H1 (cell line): Measurements from ENCODE around the gene FBXW5. TPM values are rescaled to one million over a fixed set of nuclear protein-coding genes. Genes with fewer than 3 reads are reported as not detected.

Experiments
- BCL11A ChIP-seq, 2 experiments: IDR thresholded peaks; one replicate each; pipeline ENCODE4 v1.6.1; 2011; ENCODE audit warnings: low read depth in 2 of 2, low read length in 2 of 2, mild to moderate bottlenecking in 2 of 2
- KDM4A ChIP-seq: IDR thresholded peaks from one replicate; pipeline ENCODE4 v1.7.1; 2012; ENCODE audit warnings: low read depth, mild to moderate bottlenecking, moderate library complexity, low read length, inconsistent platforms; ENCODE audit not compliant: severe bottlenecking
- polyA plus RNA-seq, 7 experiments: library from polyadenylated mRNA; depleted of rRNA in 3 of 7; stranded (reverse) in 5 of 7; unstranded in 2 of 7; fragments of >200 nt in 5 of 7; fragments of 200-250 nt in 2 of 7; gene quantifications; 1 replicate in 5 of 7; 2 replicates in 1 of 7; 4 replicates in 1 of 7; pipeline versions ENCODE4 v1.2.1 to v1.2.3, GENCODE V29; 2011 to 2013; ENCODE audit warnings: missing spikeins in 2 of 7, mixed read lengths in 2 of 7
- total RNA-seq: library from RNA; stranded (reverse); fragmentation: NEBNext Ultra II Directional; extraction: Animal tissue kit (Norgen Biotek cat#: 25700); gene quantifications from 2 replicates; pipeline ENCODE4 v1.2.1, GENCODE V29; 2021
- TF ChIP-seq, protein P1 (sequence below): fragments of 300-600 bp; sonication (generic); IDR thresholded peaks from 2 replicates; pipeline ENCODE4 v1.7.1; 2012; ENCODE audit warnings: low read length, moderate library complexity, mild to moderate bottlenecking, inconsistent platforms; ENCODE audit not compliant: insufficient replicate concordance

Gene FBXW5
- total and polyA plus RNA-seq, 2 of the 8 experiments (the other 6 are each of a cell fraction or from before 2014, with no cell fraction given) = 49.0 to 71.0 TPM

DNA sequence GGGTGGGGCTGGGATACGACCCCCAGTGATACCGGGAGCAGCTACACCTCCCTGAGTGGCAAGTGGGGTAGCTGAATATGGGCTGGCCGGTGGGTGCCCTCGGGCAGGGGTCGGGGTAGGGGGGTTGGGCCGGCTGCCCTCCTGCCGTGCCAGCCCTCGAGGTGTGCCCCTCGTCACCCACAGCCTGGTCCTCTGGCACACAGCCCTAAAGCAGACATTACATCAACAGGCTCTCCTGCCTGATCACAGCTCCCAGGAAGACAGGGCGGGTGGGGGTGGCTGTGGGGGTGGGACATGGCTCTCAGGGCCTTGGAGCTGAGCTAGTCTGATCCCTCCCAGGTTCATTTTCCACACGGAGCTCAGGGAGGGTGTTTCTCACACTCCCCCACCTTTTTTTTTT, 23.2 kb downstream of the FBXW5 start (continued):
- TF ChIP-seq, protein P1, sequence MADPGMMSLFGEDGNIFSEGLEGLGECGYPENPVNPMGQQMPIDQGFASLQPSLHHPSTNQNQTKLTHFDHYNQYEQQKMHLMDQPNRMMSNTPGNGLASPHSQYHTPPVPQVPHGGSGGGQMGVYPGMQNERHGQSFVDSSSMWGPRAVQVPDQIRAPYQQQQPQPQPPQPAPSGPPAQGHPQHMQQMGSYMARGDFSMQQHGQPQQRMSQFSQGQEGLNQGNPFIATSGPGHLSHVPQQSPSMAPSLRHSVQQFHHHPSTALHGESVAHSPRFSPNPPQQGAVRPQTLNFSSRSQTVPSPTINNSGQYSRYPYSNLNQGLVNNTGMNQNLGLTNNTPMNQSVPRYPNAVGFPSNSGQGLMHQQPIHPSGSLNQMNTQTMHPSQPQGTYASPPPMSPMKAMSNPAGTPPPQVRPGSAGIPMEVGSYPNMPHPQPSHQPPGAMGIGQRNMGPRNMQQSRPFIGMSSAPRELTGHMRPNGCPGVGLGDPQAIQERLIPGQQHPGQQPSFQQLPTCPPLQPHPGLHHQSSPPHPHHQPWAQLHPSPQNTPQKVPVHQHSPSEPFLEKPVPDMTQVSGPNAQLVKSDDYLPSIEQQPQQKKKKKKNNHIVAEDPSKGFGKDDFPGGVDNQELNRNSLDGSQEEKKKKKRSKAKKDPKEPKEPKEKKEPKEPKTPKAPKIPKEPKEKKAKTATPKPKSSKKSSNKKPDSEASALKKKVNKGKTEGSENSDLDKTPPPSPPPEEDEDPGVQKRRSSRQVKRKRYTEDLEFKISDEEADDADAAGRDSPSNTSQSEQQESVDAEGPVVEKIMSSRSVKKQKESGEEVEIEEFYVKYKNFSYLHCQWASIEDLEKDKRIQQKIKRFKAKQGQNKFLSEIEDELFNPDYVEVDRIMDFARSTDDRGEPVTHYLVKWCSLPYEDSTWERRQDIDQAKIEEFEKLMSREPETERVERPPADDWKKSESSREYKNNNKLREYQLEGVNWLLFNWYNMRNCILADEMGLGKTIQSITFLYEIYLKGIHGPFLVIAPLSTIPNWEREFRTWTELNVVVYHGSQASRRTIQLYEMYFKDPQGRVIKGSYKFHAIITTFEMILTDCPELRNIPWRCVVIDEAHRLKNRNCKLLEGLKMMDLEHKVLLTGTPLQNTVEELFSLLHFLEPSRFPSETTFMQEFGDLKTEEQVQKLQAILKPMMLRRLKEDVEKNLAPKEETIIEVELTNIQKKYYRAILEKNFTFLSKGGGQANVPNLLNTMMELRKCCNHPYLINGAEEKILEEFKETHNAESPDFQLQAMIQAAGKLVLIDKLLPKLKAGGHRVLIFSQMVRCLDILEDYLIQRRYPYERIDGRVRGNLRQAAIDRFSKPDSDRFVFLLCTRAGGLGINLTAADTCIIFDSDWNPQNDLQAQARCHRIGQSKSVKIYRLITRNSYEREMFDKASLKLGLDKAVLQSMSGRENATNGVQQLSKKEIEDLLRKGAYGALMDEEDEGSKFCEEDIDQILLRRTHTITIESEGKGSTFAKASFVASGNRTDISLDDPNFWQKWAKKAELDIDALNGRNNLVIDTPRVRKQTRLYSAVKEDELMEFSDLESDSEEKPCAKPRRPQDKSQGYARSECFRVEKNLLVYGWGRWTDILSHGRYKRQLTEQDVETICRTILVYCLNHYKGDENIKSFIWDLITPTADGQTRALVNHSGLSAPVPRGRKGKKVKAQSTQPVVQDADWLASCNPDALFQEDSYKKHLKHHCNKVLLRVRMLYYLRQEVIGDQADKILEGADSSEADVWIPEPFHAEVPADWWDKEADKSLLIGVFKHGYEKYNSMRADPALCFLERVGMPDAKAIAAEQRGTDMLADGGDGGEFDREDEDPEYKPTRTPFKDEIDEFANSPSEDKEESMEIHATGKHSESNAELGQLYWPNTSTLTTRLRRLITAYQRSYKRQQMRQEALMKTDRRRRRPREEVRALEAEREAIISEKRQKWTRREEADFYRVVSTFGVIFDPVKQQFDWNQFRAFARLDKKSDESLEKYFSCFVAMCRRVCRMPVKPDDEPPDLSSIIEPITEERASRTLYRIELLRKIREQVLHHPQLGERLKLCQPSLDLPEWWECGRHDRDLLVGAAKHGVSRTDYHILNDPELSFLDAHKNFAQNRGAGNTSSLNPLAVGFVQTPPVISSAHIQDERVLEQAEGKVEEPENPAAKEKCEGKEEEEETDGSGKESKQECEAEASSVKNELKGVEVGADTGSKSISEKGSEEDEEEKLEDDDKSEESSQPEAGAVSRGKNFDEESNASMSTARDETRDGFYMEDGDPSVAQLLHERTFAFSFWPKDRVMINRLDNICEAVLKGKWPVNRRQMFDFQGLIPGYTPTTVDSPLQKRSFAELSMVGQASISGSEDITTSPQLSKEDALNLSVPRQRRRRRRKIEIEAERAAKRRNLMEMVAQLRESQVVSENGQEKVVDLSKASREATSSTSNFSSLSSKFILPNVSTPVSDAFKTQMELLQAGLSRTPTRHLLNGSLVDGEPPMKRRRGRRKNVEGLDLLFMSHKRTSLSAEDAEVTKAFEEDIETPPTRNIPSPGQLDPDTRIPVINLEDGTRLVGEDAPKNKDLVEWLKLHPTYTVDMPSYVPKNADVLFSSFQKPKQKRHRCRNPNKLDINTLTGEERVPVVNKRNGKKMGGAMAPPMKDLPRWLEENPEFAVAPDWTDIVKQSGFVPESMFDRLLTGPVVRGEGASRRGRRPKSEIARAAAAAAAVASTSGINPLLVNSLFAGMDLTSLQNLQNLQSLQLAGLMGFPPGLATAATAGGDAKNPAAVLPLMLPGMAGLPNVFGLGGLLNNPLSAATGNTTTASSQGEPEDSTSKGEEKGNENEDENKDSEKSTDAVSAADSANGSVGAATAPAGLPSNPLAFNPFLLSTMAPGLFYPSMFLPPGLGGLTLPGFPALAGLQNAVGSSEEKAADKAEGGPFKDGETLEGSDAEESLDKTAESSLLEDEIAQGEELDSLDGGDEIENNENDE = no peak
- no peak for TF ChIP-seq BCL11A (IDR thresholded peaks at IDR 0.05; ENCODE audit: low read depth in 2 of 2, low read length in 2 of 2)
- no peak for TF ChIP-seq KDM4A
